Measurements from ENCODE around the gene RTP3.
"Not testable (repeated sequence)": the region's sequence is repeated elsewhere in the genome, so short reads cannot be mapped to it uniquely, and the experiment has no call there.

The RTP3 gene

GRCh38 chr3:46522201-46522600 lies 24.4 kb downstream of the RTP3 start:
- FAIRE-seq: not testable (repeated sequence)

- FAIRE-seq: no peak
Measured at GRCh38 chr3:46523556-46523955, 25.8 kb downstream of the RTP3 start.

GRCh38 chr3:46524008-46524407 lies 26.2 kb downstream of the RTP3 start:
- FAIRE-seq: no peak

GRCh38 chr3:46524832-46525231 lies 27.1 kb downstream of the RTP3 start:
- FAIRE-seq: peak; percentile 13

GRCh38 chr3:46527239-46527638 lies 29.5 kb downstream of the RTP3 start:
- no peak for FAIRE-seq

- no peak for FAIRE-seq
Measured at GRCh38 chr3:46533091-46533490, 35.3 kb downstream of the RTP3 start.

- no peak for FAIRE-seq
Measured at GRCh38 chr3:46535746-46536145, 38.0 kb downstream of the RTP3 start.

GRCh38 chr3:46536758-46537157 lies 39.0 kb downstream of the RTP3 start:
- FAIRE-seq: no peak

- no peak for FAIRE-seq
Measured at GRCh38 chr3:46537316-46537715, 39.5 kb downstream of the RTP3 start.

- no peak for FAIRE-seq
Measured at GRCh38 chr3:46537779-46538178, 40.0 kb downstream of the RTP3 start.

- not testable (repeated sequence) for FAIRE-seq
Measured at GRCh38 chr3:46538425-46538802, 40.6 kb downstream of the RTP3 start.

GRCh38 chr3:46538803-46539442 lies 41.1 kb downstream of the RTP3 start:
- no peak for FAIRE-seq

- FAIRE-seq: no peak
Measured at GRCh38 chr3:46539443-46540005, 41.7 kb downstream of the RTP3 start.

- FAIRE-seq: no peak
Measured at GRCh38 chr3:46540550-46540949, 42.8 kb downstream of the RTP3 start.

- no peak for FAIRE-seq
Measured at GRCh38 chr3:46541835-46542234, 44.1 kb downstream of the RTP3 start.

GRCh38 chr3:46542344-46542743 lies 44.6 kb downstream of the RTP3 start:
- FAIRE-seq: no peak

GRCh38 chr3:46542801-46543201 lies 45.0 kb downstream of the RTP3 start:
- FAIRE-seq: no peak

GRCh38 chr3:46544771-46545503 lies 47.2 kb downstream of the RTP3 start:
- FAIRE-seq: no peak

- FAIRE-seq: no peak
Measured at GRCh38 chr3:46545818-46546630, 48.2 kb downstream of the RTP3 start.

GRCh38 chr3:46546896-46547440 lies 49.2 kb downstream of the RTP3 start:
- no peak for FAIRE-seq

- FAIRE-seq: not testable (repeated sequence)
Measured at GRCh38 chr3:46548611-46549010, 50.8 kb downstream of the RTP3 start.

- FAIRE-seq: no peak
Measured at GRCh38 chr3:46549408-46549904, 51.7 kb downstream of the RTP3 start.

- FAIRE-seq: no peak
Measured at GRCh38 chr3:46549989-46550388, 52.2 kb downstream of the RTP3 start.
